ENCODE measurements around the gene LMOD2.

LMOD2 gene

DNA sequence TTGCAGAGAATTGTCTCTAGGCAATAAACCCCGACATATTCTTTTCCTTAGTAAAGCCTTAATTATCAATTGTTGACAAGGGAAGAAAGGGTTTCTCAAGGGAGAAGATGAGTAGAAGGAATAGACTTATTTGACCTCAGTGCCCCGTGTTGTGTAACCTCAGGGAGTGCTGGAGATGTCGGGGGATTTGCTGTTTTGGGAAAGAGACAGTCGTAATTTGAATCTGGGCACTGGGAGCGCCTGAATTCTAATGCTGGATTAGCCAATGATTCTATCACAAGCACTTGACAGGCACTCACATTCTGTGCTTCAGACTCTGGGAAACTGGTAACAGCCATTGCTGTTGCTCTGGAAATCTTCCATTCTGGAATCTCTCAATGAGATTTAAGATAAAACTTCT lies 13.8 kb upstream of the LMOD2 start:
- no peak for DNase-seq

DNA sequence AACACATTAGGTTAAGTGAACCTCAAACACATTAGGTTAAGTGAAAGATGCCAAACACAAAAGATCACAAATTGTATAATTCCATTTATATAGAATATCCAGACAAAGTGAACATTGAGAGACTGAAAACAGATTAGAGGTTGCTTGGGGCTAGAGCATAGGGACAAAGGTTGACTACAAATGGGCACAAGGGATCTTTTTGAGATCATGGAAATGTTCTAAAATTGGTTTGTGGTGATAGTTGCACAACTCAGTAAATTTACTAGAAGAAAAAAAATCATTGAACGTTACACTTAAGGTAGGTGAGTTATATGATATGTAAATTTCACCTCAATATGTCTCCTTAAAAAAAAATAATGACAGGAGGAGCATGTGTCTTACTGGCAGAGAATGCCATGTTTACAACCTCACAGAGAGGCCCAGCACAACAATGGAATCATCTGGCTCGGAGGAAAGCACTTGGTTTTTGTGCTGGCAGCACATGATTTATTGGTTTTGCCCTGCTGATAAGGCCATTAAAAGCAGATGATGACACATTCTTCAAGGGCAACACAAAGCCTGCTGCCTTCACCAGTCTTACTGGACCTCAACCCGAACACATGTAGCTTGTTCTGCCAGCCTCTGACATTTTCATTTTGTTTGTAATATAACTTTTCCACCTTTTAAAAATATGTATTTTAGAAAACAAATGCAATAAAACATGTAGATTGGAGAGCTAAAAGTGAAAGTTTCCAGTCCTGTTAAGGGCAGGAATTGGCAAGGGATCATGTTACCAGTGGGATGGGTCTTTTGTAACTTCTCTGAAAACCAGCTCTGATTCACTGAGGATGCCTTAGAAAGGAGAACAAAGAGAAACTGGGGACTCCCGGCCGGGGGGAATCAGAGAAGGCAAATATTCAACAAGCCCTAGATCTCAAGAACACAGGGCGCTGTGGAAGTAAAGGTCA lies 11.9 kb upstream of the LMOD2 start:
- peak in 1 of 2 experiments; percentile 4 for DNase-seq

- no peak for DNase-seq
Measured at GRCh38 chr7:123645516-123645915, 10.2 kb upstream of the LMOD2 start.

GRCh38 chr7:123647106-123647730 lies 8.4 kb upstream of the LMOD2 start:
- DNase-seq = no peak

GRCh38 chr7:123649964-123650363 lies 5.7 kb upstream of the LMOD2 start:
- no peak for DNase-seq

DNA sequence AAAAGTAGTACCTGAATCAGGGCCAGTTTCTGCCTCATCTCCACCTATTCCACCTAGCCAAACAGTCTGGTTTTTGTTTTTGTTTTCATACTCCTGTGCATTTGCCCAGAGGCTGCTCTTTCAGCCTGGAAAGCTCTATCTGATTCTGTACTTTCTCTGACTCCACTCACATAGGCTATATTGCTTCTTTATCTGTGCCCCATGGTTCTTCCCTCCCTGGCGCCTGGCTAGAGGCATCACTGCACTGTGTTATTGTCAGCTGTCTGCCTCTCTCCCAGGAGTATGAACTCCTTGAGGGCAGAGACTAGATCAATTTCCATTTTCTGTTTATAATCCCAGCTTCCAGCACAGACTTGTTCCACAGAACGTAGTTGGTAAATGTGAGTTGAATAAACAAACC lies 5.1 kb upstream of the LMOD2 start:
- DNase-seq = no peak

GRCh38 chr7:123652406-123652805 lies 3.3 kb upstream of the LMOD2 start:
- DNase-seq = no peak

DNA sequence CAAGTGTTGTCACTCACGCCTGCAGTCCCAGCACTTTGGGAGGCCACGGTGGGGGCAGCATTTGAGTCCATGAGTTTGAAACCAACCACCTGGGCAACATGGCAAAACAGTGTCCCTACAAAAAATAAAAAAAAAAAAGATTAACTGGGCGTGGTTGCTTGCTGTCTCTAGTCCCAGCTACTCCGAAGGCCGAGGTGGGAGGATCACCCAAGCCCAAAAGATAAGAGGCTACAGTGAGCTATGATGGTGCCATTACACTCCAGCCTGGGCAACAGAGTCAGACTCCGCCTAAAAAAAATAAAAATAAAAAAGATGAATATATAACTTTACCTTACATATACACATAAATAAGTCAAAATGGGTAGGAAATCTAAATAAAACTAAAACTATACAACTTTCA lies 2.5 kb upstream of the LMOD2 start:
- DNase-seq = no peak

DNA sequence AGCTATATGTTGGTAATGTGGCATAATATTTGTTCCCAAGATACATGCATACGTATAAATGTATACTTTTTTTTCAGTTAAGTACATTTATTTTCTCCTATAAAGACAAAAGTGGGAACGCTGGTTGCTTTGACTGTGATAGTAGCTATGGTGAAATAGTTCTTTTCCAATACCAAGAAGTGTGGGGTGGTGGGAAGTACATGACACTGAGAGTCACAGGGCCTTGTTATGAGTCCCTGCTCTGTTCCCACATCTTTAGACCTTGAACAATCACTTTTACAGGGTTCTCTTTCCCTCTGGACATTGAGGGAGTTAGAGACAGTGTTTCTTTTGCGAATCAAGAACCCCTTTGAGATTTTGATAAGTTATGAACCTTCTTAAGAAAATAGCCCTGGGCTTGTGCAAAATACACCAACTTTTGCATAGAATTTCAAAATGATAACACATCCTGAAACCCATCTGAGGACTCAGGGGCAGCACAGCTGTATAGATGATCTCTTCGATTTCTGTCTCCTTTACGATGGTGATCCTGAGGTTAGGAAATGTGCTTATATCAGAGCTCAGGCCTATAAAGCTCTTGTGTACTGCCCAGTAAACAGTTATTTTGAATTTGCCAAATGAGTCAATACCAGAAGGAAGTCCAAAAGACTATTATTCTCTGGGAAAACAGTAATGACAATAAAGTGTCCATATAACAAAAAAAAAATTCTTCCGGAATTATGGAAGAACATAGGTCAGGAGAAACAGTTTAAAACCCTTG lies 1.1 kb downstream of the LMOD2 start:
- no peak for DNase-seq

- DNase-seq = no peak
Measured at GRCh38 chr7:123657304-123657685, 1.6 kb downstream of the LMOD2 start.

GRCh38 chr7:123658023-123658422 lies 2.4 kb downstream of the LMOD2 start:
- no peak for DNase-seq

DNA sequence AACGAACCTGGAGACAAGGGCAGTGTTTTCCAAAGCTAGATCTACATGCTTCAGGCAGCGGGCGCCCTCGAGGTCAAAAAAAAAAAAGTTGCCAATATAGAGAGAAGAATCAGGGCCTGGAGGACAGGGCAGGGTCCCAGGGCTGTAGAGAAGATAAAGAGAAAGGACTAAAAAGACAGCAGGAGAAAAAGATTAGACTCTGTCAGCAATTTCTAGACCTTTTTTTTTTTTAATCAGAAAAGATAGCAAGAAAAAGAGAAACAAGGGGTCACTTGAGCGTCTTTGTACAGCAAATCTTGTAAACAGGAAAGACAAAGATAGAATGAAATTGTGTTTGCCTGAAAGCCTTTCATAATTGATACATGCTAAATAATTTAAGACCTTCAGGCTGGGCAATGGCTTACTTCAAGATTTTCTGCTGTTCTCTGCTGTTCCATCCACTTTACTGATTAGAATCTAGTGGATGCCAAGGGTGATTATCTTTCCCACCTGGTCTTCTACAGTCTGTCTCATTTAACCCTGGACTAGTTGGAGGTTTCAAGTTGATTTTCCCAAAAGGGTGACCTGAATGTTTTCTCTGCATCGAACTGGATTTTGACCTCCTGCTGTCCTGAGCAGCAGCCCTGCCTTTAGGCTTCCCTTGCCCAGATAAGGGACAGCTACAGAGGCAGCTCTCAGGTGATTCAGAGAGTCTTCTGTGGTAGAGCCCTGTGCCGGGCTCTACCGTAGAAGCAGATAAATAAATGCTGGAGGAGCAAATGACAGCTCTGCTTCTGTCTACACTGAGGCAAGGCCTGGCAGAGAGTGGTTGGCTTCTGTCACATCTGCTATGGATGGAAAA lies 5.1 kb downstream of the LMOD2 start:
- no peak for DNase-seq

- DNase-seq = no peak
Measured at GRCh38 chr7:123661765-123662164, 6.1 kb downstream of the LMOD2 start.

GRCh38 chr7:123662293-123662692 lies 6.6 kb downstream of the LMOD2 start:
- DNase-seq = no peak

DNA sequence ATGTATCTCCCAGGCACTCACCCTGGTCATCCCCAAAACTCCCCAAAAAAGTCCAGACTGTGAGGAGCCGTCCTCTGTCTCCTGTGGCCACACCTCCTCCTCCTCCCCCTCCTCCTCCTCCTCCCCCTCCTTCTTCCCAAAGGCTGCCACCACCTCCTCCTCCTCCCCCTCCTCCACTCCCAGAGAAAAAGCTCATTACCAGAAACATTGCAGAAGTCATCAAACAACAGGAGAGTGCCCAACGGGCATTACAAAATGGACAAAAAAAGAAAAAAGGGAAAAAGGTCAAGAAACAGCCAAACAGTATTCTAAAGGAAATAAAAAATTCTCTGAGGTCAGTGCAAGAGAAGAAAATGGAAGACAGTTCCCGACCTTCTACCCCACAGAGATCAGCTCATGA lies 7.1 kb downstream of the LMOD2 start:
- no peak for DNase-seq

DNA sequence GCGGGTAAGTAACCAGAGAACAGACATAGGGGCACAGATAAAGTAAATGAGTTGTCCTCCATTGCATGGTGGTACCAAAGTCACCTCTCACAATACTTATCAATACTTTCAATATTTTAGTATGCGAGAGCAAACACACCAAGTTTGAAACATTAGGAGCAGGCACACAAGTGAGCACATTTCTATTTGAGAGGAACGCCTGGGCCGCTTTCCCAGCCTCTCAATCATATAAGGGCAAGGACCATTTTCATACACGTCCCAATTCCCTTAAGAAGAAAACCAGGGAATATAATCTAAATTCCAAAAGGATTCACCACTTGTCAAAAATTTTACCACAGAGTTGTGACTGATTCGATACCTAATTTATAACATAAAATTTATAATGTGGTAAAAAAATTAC lies 7.5 kb downstream of the LMOD2 start:
- no peak for DNase-seq

- peak in 1 of 2 experiments; percentile 20 for DNase-seq
Measured at GRCh38 chr7:123665157-123665556, 9.5 kb downstream of the LMOD2 start.

DNA sequence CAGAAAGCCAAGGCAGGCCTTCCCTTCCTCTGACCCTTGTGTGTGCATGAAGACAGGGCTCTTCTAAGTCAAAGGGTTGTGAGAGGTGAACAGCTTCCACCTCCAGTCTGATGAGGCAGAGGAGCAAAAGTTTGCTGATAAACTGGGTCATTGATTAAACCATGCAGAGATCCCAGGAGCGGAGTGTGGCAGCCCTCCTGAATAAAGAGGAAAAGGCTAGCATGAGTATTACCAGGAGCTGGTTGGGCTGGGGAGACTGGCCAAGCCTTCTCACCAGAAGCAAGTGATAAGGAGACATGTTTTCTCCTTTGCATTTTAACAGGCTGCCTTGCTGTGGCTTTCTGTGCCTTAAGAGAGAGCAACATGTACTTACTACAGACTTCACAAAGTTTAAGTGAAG lies 10.2 kb downstream of the LMOD2 start:
- DNase-seq = no peak

GRCh38 chr7:123666492-123666891 lies 10.8 kb downstream of the LMOD2 start:
- DNase-seq = peak in 1 of 2 experiments; percentile 56

DNA sequence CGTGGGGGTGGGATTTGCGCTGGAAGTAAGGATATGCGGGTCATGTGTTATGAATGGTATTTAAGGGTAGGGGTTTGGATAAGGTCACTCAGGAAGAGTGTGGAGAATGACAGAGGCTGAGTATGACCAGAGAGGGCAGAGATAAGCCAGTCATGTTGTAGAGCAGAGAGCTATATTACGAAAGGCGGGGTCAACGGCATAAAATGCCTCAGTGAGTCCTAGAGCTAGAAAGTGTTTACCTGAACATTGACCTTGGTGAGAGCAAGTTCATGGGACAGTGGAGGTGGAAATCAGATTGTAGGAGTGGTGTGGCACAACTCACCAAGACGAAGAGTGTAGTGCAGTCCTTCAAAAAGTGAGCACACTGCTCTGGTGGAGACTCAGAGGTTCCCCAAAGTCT lies 13.8 kb downstream of the LMOD2 start:
- DNase-seq = no peak

GRCh38 chr7:123673137-123673732 lies 17.6 kb downstream of the LMOD2 start:
- DNase-seq = no peak

- DNase-seq = no peak
Measured at GRCh38 chr7:123673752-123674398, 18.2 kb downstream of the LMOD2 start.
